Activated naive CD8-positive, alpha-beta T cell (primary cell): ENCODE data around the gene SLC17A7.

Source experiments
- H3K27ac Mint-ChIP-seq: one replicate; pipeline ENCODE4 v1.8.0; 2021; ENCODE audit warnings: mixed read lengths
- H3K27me3 Mint-ChIP-seq: one replicate; pipeline ENCODE4 v1.8.0; 2021; ENCODE audit warnings: mixed read lengths
- H3K36me3 Mint-ChIP-seq: one replicate; pipeline ENCODE4 v1.8.0; 2021; ENCODE audit warnings: mixed read lengths
- H3K4me1 Mint-ChIP-seq: one replicate; pipeline ENCODE4 v1.8.0; 2021; ENCODE audit warnings: low read depth, mixed read lengths
- H3K4me3 Mint-ChIP-seq: one replicate; pipeline ENCODE4 v1.8.0; 2021; ENCODE audit warnings: mild to moderate bottlenecking, mixed read lengths
- H3K9me3 Mint-ChIP-seq: one replicate; pipeline ENCODE4 v1.8.0; 2021; ENCODE audit warnings: low read depth, mixed read lengths

The SLC17A7 gene

GRCh38 chr19:49430678-49431329, 10.5 kb downstream of the SLC17A7 start:
- Mint-ChIP-seq H3K36me3 (no peaks in the 10 kb centered on the region), H3K4me3 (no peak overlapping the region)

GRCh38 chr19:49430172-49430677, 11.1 kb downstream of the SLC17A7 start:
- H3K4me3 Mint-ChIP-seq = no peak overlapping the region
- H3K4me1 Mint-ChIP-seq = peaks cover 51% of the 10 kb centered on the region
- H3K27me3 Mint-ChIP-seq = peaks cover 55% of the 10 kb centered on the region
- no peak overlapping the region for H3K27ac Mint-ChIP-seq
- no peaks in the 10 kb centered on the region for H3K9me3 Mint-ChIP-seq
- no peaks in the 10 kb centered on the region for H3K36me3 Mint-ChIP-seq

More at GRCh38 chr19:49430678-49431329, 10.5 kb downstream of the SLC17A7 start:
- Mint-ChIP-seq H3K27me3 (peaks cover 55% of the 10 kb centered on the region), H3K4me1 (peaks cover 49% of the 10 kb centered on the region), H3K9me3 (no peaks in the 10 kb centered on the region), H3K27ac (no peak overlapping the region)

- Mint-ChIP-seq H3K9me3 (no peaks in the 10 kb centered on the region), H3K27ac (no peak overlapping the region), H3K4me1 (peaks cover 55% of the 10 kb centered on the region), H3K27me3 (peaks cover 52% of the 10 kb centered on the region), H3K4me3 (peak overlapping the region; percentile 56), H3K36me3 (no peaks in the 10 kb centered on the region)
Observed at GRCh38 chr19:49428547-49429451, 12.5 kb downstream of the SLC17A7 start.

- Mint-ChIP-seq H3K27me3 (peaks cover 51% of the 10 kb centered on the region), H3K36me3 (no peaks in the 10 kb centered on the region), H3K4me1 (peaks cover 56% of the 10 kb centered on the region), H3K4me3 (peak overlapping the region; percentile 56), H3K27ac (no peak overlapping the region), H3K9me3 (no peaks in the 10 kb centered on the region)
Observed at GRCh38 chr19:49427855-49428546, 13.3 kb downstream of the SLC17A7 start.

- no peak overlapping the region for H3K4me3 Mint-ChIP-seq
- peaks cover 55% of the 10 kb centered on the region for H3K27me3 Mint-ChIP-seq
- no peaks in the 10 kb centered on the region for H3K9me3 Mint-ChIP-seq
- peaks cover 60% of the 10 kb centered on the region for H3K4me1 Mint-ChIP-seq
- H3K36me3 Mint-ChIP-seq = no peaks in the 10 kb centered on the region
- no peak overlapping the region for H3K27ac Mint-ChIP-seq
Observed at GRCh38 chr19:49427339-49427738, 14.0 kb downstream of the SLC17A7 start.

GRCh38 chr19:49425922-49426592, 15.3 kb downstream of the SLC17A7 start:
- Mint-ChIP-seq H3K4me1 (peaks cover 64% of the 10 kb centered on the region), H3K36me3 (no peaks in the 10 kb centered on the region), H3K27me3 (peaks cover 58% of the 10 kb centered on the region), H3K4me3 (peak overlapping the region; percentile 59), H3K27ac (no peak overlapping the region), H3K9me3 (no peaks in the 10 kb centered on the region)

GRCh38 chr19:49425178-49425577, 16.1 kb downstream of the SLC17A7 start, which contains the start of gene GFY:
Gene GFY (plus strand): TSS chr19:49425388. CDS start chr19:49426431, 1,043 bp downstream.
- Mint-ChIP-seq H3K4me1 (peaks cover 63% of the 10 kb centered on the region), H3K27me3 (peaks cover 59% of the 10 kb centered on the region), H3K4me3 (no peak within 1 kb of the TSS), H3K9me3 (no peaks in the 10 kb centered on the region), H3K27ac (no peak within 1 kb of the TSS), H3K36me3 (no peaks in the 10 kb centered on the region)

- H3K4me3 Mint-ChIP-seq = peak overlapping the region; percentile 81
- no peaks in the 10 kb centered on the region for H3K36me3 Mint-ChIP-seq
- H3K4me1 Mint-ChIP-seq = peaks cover 61% of the 10 kb centered on the region
- H3K9me3 Mint-ChIP-seq = no peaks in the 10 kb centered on the region
- H3K27ac Mint-ChIP-seq = no peak overlapping the region
- H3K27me3 Mint-ChIP-seq = peaks cover 58% of the 10 kb centered on the region
Observed at GRCh38 chr19:49423985-49424303, 17.4 kb downstream of the SLC17A7 start.

- H3K4me3 Mint-ChIP-seq = peak within 1 kb of the TSS; percentile 84
- no peaks in the 10 kb centered on the region for H3K9me3 Mint-ChIP-seq
- H3K27ac Mint-ChIP-seq = no peak within 1 kb of the TSS
- H3K36me3 Mint-ChIP-seq = no peaks in the 10 kb centered on the region
- H3K4me1 Mint-ChIP-seq = peaks cover 59% of the 10 kb centered on the region
- H3K27me3 Mint-ChIP-seq = peaks cover 63% of the 10 kb centered on the region
Observed at GRCh38 chr19:49423071-49423984, 18.0 kb downstream of the SLC17A7 start, which contains the start of gene PTH2. Gene PTH2 (minus strand): TSS chr19:49423441. CDS start chr19:49423339, 102 bp downstream.

GRCh38 chr19:49422407-49423070, 18.8 kb downstream of the SLC17A7 start:
- peaks cover 61% of the 10 kb centered on the region for H3K27me3 Mint-ChIP-seq
- no peaks in the 10 kb centered on the region for H3K36me3 Mint-ChIP-seq
- H3K27ac Mint-ChIP-seq = no peak overlapping the region
- peak overlapping the region; percentile 84 for H3K4me3 Mint-ChIP-seq
- no peaks in the 10 kb centered on the region for H3K9me3 Mint-ChIP-seq
- peaks cover 52% of the 10 kb centered on the region for H3K4me1 Mint-ChIP-seq

- Mint-ChIP-seq H3K4me1 (peaks cover 47% of the 10 kb centered on the region), H3K27ac (no peak overlapping the region), H3K9me3 (no peaks in the 10 kb centered on the region), H3K36me3 (no peaks in the 10 kb centered on the region), H3K4me3 (peak overlapping the region; percentile 68), H3K27me3 (peaks cover 58% of the 10 kb centered on the region)
Observed at GRCh38 chr19:49421878-49422202, 19.5 kb downstream of the SLC17A7 start.

- Mint-ChIP-seq H3K4me1 (peaks cover 41% of the 10 kb centered on the region), H3K27me3 (peaks cover 52% of the 10 kb centered on the region), H3K9me3 (no peaks in the 10 kb centered on the region), H3K36me3 (no peaks in the 10 kb centered on the region), H3K4me3 (peak overlapping the region; percentile 68), H3K27ac (no peak overlapping the region)
Observed at GRCh38 chr19:49421039-49421877, 20.1 kb downstream of the SLC17A7 start.
